ENCODE results near the gene ERICH2. TPM values are rescaled to one million over a fixed set of nuclear protein-coding genes. Genes with fewer than 3 reads are reported as not detected.
"Not testable (repeated sequence)": the region's sequence is repeated elsewhere in the genome, so short reads cannot be mapped to it uniquely, and the experiment has no call there.

The ERICH2 gene
- total RNA-seq, 1 experiment from 2014 or later: 0.74 TPM

GRCh38 chr2:170745305-170745704 is 24.9 kb upstream of the ERICH2 start:
- POLR2A ChIA-PET: no interaction called here
- intact Hi-C loops (cut with micrococcal nuclease; ENCODE audit: unreplicated experiment): no loop called here
- no peaks in the 10 kb centered on the region for H3K36me3 ChIP-seq (ENCODE audit: control insufficient read depth, insufficient read depth, low read length)
- BruUV-seq (replicated peaks): no TSS peak
- no peak overlapping the region for H3K4me3 ChIP-seq (ENCODE audit: low read depth in 2 of 2, low read length in 2 of 2)
- in situ Hi-C loops (cut with HindIII; ENCODE audit: low pct_unique_long_range_greater_than_20kb, low sequenced_read_pairs): no loop called here
- no peaks in the 10 kb centered on the region for H3K27me3 ChIP-seq (ENCODE audit: control insufficient read depth, insufficient read depth, low read length)
- TF ChIP-seq SIN3A (IDR thresholded peaks at IDR 0.05; ENCODE audit: borderline replicate concordance, insufficient read depth, low read depth, low read length): no peak
- TF ChIP-seq REST (IDR thresholded peaks at IDR 0.05; ENCODE audit: insufficient read depth in 1 of 2, low read depth in 2 of 2, low read length in 1 of 2): no peak
- no peak for TF ChIP-seq CTCF (IDR thresholded peaks at IDR 0.05)
- no peak for TF ChIP-seq POLR2AphosphoS5 (IDR thresholded peaks at IDR 0.05; ENCODE audit: low read depth, low read length)
- no peak for TF ChIP-seq TCF7L2 (IDR thresholded peaks at IDR 0.05; ENCODE audit: low read depth, low read length)
- CTCF ChIA-PET: no interaction called here
- DNase-seq (ENCODE audit: low read depth, low spot score) (no peak), ATAC-seq (no peak)
- no peaks in the 10 kb centered on the region for H3K9me3 ChIP-seq (ENCODE audit: control insufficient read depth, insufficient read depth, low read depth, low read length)
- no peaks in the 10 kb centered on the region for H3K4me1 ChIP-seq (ENCODE audit: control insufficient read depth, insufficient read depth, low read length)
- H3K27ac ChIP-seq (ENCODE audit: low read length): no peak overlapping the region

- TF ChIP-seq TCF7L2 (IDR thresholded peaks at IDR 0.05; ENCODE audit: low read depth, low read length) (no peak), SIN3A (IDR thresholded peaks at IDR 0.05; ENCODE audit: borderline replicate concordance, insufficient read depth, low read depth, low read length) (no peak), REST (IDR thresholded peaks at IDR 0.05; ENCODE audit: insufficient read depth in 1 of 2, low read depth in 2 of 2, low read length in 1 of 2) (no peak), CTCF (IDR thresholded peaks at IDR 0.05) (no peak), POLR2AphosphoS5 (IDR thresholded peaks at IDR 0.05; ENCODE audit: low read depth, low read length) (no peak)
- H3K4me1 ChIP-seq (ENCODE audit: control insufficient read depth, insufficient read depth, low read length): no peaks in the 10 kb centered on the region
- ChIA-PET CTCF (no interaction called here), POLR2A (no interaction called here)
- intact Hi-C loops (cut with micrococcal nuclease; ENCODE audit: unreplicated experiment): no loop called here
- no TSS peak for BruUV-seq (replicated peaks)
- H3K36me3 ChIP-seq (ENCODE audit: control insufficient read depth, insufficient read depth, low read length): no peaks in the 10 kb centered on the region
- no peak; the same call in 1 of the 2 replicates for ATAC-seq
- DNase-seq (ENCODE audit: low read depth, low spot score): no peak
- no peaks in the 10 kb centered on the region for H3K9me3 ChIP-seq (ENCODE audit: control insufficient read depth, insufficient read depth, low read depth, low read length)
- in situ Hi-C loops (cut with HindIII; ENCODE audit: low pct_unique_long_range_greater_than_20kb, low sequenced_read_pairs): no loop called here
- no peaks in the 10 kb centered on the region for H3K27me3 ChIP-seq (ENCODE audit: control insufficient read depth, insufficient read depth, low read length)
- H3K27ac ChIP-seq (ENCODE audit: low read length): no peak overlapping the region
- H3K4me3 ChIP-seq (ENCODE audit: low read depth in 2 of 2, low read length in 2 of 2): no peak overlapping the region
Observed at GRCh38 chr2:170747921-170748320, 22.3 kb upstream of the ERICH2 start.

- H3K9me3 ChIP-seq (ENCODE audit: control insufficient read depth, insufficient read depth, low read depth, low read length); in situ Hi-C loops (cut with HindIII; ENCODE audit: low pct_unique_long_range_greater_than_20kb, low sequenced_read_pairs); H3K36me3 ChIP-seq (ENCODE audit: control insufficient read depth, insufficient read depth, low read length); DNase-seq (ENCODE audit: low read depth, low spot score); BruUV-seq (replicated peaks); H3K4me1 ChIP-seq (ENCODE audit: control insufficient read depth, insufficient read depth, low read length); H3K4me3 ChIP-seq (ENCODE audit: low read depth in 2 of 2, low read length in 2 of 2); H3K27ac ChIP-seq (ENCODE audit: low read length); intact Hi-C loops (cut with micrococcal nuclease; ENCODE audit: unreplicated experiment); H3K27me3 ChIP-seq (ENCODE audit: control insufficient read depth, insufficient read depth, low read length); CTCF ChIA-PET; POLR2A ChIA-PET: not testable (repeated sequence)
- peak; percentile 73 for ATAC-seq
Observed at GRCh38 chr2:170751555-170751954, 18.6 kb upstream of the ERICH2 start.
